SK-N-SH (cell line): ENCODE data around the gene SYNPO2. TPM values are rescaled to one million over a fixed set of nuclear protein-coding genes. Genes with fewer than 3 reads are reported as not detected.
A peak's percentile ranks its signal among the peaks of the same experiment; 100 is the strongest.

Experiments
- CTCF ChIA-PET: fragments of 300-600, 350-600 bp; formaldehyde crosslinking; extraction: SDS; loops from one replicate; lab custom pipeline; 2021; lab: Yijun Ruan, JAX
- POLR2A ChIA-PET: fragments of 350-600 bp; sonication (Branson Sonifier 250); formaldehyde crosslinking; extraction: SDS; loops from one replicate; lab custom pipeline; 2020; ENCODE audit warnings: antibody characterized with exemption, inconsistent platforms; lab: Yijun Ruan, JAX
- DNase-seq: peaks from one replicate; pipeline ENCODE4 v3.0.0; 2012
- H2AFZ ChIP-seq: fragments of 200-600 bp; sonication (generic); 2 replicates; pipeline ENCODE4 v1.8.1; 2016; ENCODE audit warnings: antibody characterized with exemption, mild to moderate bottlenecking, low read depth
- H3F3A ChIP-seq: fragments of 200-600 bp; sonication (generic); replicated peaks from 2 replicates; pipeline ENCODE3; 2016; ENCODE audit warnings: antibody characterized with exemption, mild to moderate bottlenecking; ENCODE audit not compliant: insufficient read depth
- H3K27ac ChIP-seq, 2 experiments: fragments of 200-500 bp in 1 of 2; fragments of 200-600 bp in 1 of 2; sonication (Bioruptor generic) in 1 of 2; sonication (generic), shearing (Covaris generic) in 1 of 2; 2 replicates each; pipeline versions ENCODE4 v1.5.1 to v1.6.1; 2014 to 2016; ENCODE audit warnings: low read depth in 2 of 2, inconsistent platforms in 1 of 2, low read length in 1 of 2, mild to moderate bottlenecking in 1 of 2, mixed read lengths in 1 of 2
- H3K27me3 ChIP-seq: fragments of 200-600 bp; sonication (generic), shearing (Covaris generic); 2 replicates; pipeline ENCODE4 v1.6.1; 2016; ENCODE audit warnings: mixed run types; ENCODE audit not compliant: insufficient read depth
- H3K36me3 ChIP-seq, 2 experiments: fragments of 200-500 bp in 1 of 2; fragments of 200-600 bp in 1 of 2; sonication (Bioruptor generic) in 1 of 2; sonication (generic) in 1 of 2; replicated peaks in 1 of 2; 2 replicates each; pipeline versions ENCODE3 to v1.5.1; 2014 to 2016; ENCODE audit warnings: low read length in 1 of 2, mild to moderate bottlenecking in 1 of 2; ENCODE audit not compliant: insufficient read depth in 2 of 2, control insufficient read depth in 1 of 2
- H3K4me1 ChIP-seq, 2 experiments: fragments of 200-500 bp in 1 of 2; fragments of 200-600 bp in 1 of 2; sonication (Bioruptor generic) in 1 of 2; sonication (generic), shearing (Covaris generic) in 1 of 2; 2 replicates each; pipeline versions ENCODE4 v1.5.1 to v1.6.1; 2014 to 2016; ENCODE audit warnings: low read depth in 1 of 2, low read length in 1 of 2, mixed run types in 1 of 2; ENCODE audit not compliant: insufficient read depth in 2 of 2, control insufficient read depth in 1 of 2
- H3K4me2 ChIP-seq: fragments of 200-600 bp; sonication (generic), shearing (Covaris generic); 2 replicates; pipeline ENCODE4 v1.6.1; 2017; ENCODE audit warnings: mixed run types
- H3K4me3 ChIP-seq, 2 experiments: fragments of 200-500 bp in 1 of 2; fragments of 200-600 bp in 1 of 2; sonication (Bioruptor generic) in 1 of 2; sonication (generic), shearing (Covaris generic) in 1 of 2; 2 replicates each; pipeline versions ENCODE4 v1.5.1 to v1.8.1; 2014 to 2016; ENCODE audit warnings: low read depth in 2 of 2, inconsistent platforms in 1 of 2, low read length in 1 of 2, mild to moderate bottlenecking in 1 of 2, mixed read lengths in 1 of 2, moderate library complexity in 1 of 2
- H3K79me2 ChIP-seq: fragments of 200-600 bp; sonication (generic); 2 replicates; pipeline ENCODE4 v1.8.1; 2017; ENCODE audit warnings: mild to moderate bottlenecking; ENCODE audit not compliant: insufficient read depth
- H3K9ac ChIP-seq: fragments of 200-600 bp; sonication (generic); 2 replicates; pipeline ENCODE4 v1.6.1; 2017; ENCODE audit warnings: mixed run types
- H3K9me2 ChIP-seq: fragments of 200-600 bp; sonication (generic); 2 replicates; pipeline ENCODE4 v1.6.1; 2017; ENCODE audit warnings: mixed run types
- H3K9me3 ChIP-seq: fragments of 200-600 bp; sonication (generic); 2 replicates; pipeline ENCODE4 v1.6.1; 2017; ENCODE audit warnings: mixed run types, mild to moderate bottlenecking, moderate library complexity
- H4K20me1 ChIP-seq: fragments of 200-600 bp; sonication (generic); 2 replicates; pipeline ENCODE4 v1.6.1; 2017; ENCODE audit warnings: mild to moderate bottlenecking, mixed run types; ENCODE audit not compliant: insufficient read depth
- CTCF ChIP-seq: fragments of 200-600 bp; sonication (generic); IDR thresholded peaks from 2 replicates; pipeline ENCODE4 v1.6.1; 2017; ENCODE audit warnings: antibody characterized with exemption, mild to moderate bottlenecking, moderate library complexity
- ELF1 ChIP-seq: IDR thresholded peaks from 2 replicates; pipeline ENCODE4 v1.4.0; 2012
- EZH2phosphoT487 ChIP-seq: fragments of 200-600 bp; sonication (generic); IDR thresholded peaks from 2 replicates; pipeline ENCODE4 v1.6.1; 2017; ENCODE audit warnings: low read depth, mixed run types, mild to moderate bottlenecking, antibody characterized with exemption, moderate library complexity, borderline replicate concordance
- FOSL2 ChIP-seq: IDR thresholded peaks from 2 replicates; pipeline ENCODE4 v1.4.0; 2012; ENCODE audit warnings: low read depth, mild to moderate bottlenecking, moderate library complexity, borderline replicate concordance
- GABPA ChIP-seq: IDR thresholded peaks from 2 replicates; pipeline ENCODE4 v1.4.0; 2012; ENCODE audit warnings: low read depth, mild to moderate bottlenecking
- GATA2 ChIP-seq: sonication (generic); formaldehyde crosslinking; IDR thresholded peaks from 2 replicates; pipeline ENCODE4 v1.5.0; 2020; ENCODE audit warnings: mild to moderate bottlenecking, missing genetic modification reagents
- JUND ChIP-seq: IDR thresholded peaks from 2 replicates; pipeline ENCODE4 v1.4.0; 2012
- MXI1 ChIP-seq: IDR thresholded peaks from 2 replicates; pipeline ENCODE4 v1.6.1; 2012; ENCODE audit warnings: mild to moderate bottlenecking, low read depth, low read length, improper control_type of control experiment
- NFIC ChIP-seq: IDR thresholded peaks from 2 replicates; pipeline ENCODE4 v1.4.0; 2012; ENCODE audit warnings: borderline replicate concordance
- RCOR1 ChIP-seq: fragments of 150-350 bp; IDR thresholded peaks from 2 replicates; pipeline ENCODE4 v1.6.1; 2017; ENCODE audit warnings: antibody characterized with exemption, low read length
- RFX5 ChIP-seq: IDR thresholded peaks from 2 replicates; pipeline ENCODE4 v1.6.1; 2012; ENCODE audit warnings: mild to moderate bottlenecking, improper control_type of control experiment, low read length
- SIN3A ChIP-seq: IDR thresholded peaks from 2 replicates; pipeline ENCODE4 v1.6.1; 2012; ENCODE audit warnings: low read depth, mild to moderate bottlenecking, low read length, moderate library complexity, borderline replicate concordance
- SMC3 ChIP-seq: IDR thresholded peaks from 2 replicates; pipeline ENCODE4 v1.6.1; 2012; ENCODE audit warnings: low read depth, low read length, improper control_type of control experiment
- TAF1 ChIP-seq: IDR thresholded peaks from 2 replicates; pipeline ENCODE4 v1.6.1; 2012; ENCODE audit warnings: low read depth, mild to moderate bottlenecking, low read length, moderate library complexity, borderline replicate concordance
- TCF12 ChIP-seq: IDR thresholded peaks from 2 replicates; pipeline ENCODE4 v1.4.0; 2012
- TEAD4 ChIP-seq: IDR thresholded peaks from 2 replicates; pipeline ENCODE4 v1.4.0; 2012; ENCODE audit warnings: mild to moderate bottlenecking, borderline replicate concordance; ENCODE audit not compliant: insufficient read depth
- USF2 ChIP-seq: fragments of 150-350 bp; IDR thresholded peaks from 2 replicates; pipeline ENCODE4 v1.6.1; 2017; ENCODE audit warnings: antibody characterized with exemption, low read length, low read depth, borderline replicate concordance
- YY1 ChIP-seq: IDR thresholded peaks from 2 replicates; pipeline ENCODE4 v1.4.0; 2012; ENCODE audit warnings: low read depth, mild to moderate bottlenecking
- ZBTB33 ChIP-seq: IDR thresholded peaks from 2 replicates; pipeline ENCODE4 v1.4.0; 2012; ENCODE audit warnings: low read depth, borderline replicate concordance
- WGBS: methylation state at CpG from one replicate; pipeline ENCODE4 v1.1.6; 2017; ENCODE audit warnings: low lambda C conversion rate; 5-methylcytosine and 5-hydroxymethylcytosine counted together
- polyA plus RNA-seq, 3 experiments: library from polyadenylated mRNA; depleted of rRNA; stranded (reverse); fragments of >200 nt; gene quantifications; 2 replicates each; pipeline ENCODE4 v1.2.3, GENCODE V29; 2012
- TF ChIP-seq, protein P1 (sequence below): IDR thresholded peaks from 2 replicates; pipeline ENCODE4; 2012

The SYNPO2 gene
- polyA plus RNA-seq, 1 of the 3 experiments (the other 2 are of a cell fraction): 7.2 TPM

GRCh38 chr4:119105605-119106004 lies 217.0 kb downstream of the SYNPO2 start:
- H3K27me3 ChIP-seq: no peaks in the 10 kb centered on the region
- H3F3A ChIP-seq: peaks cover 12% of the 10 kb centered on the region
- H3K4me3 ChIP-seq: no peak overlapping the region
- no peaks in the 10 kb centered on the region for H3K9me3 ChIP-seq
- H3K4me2 ChIP-seq: no peak overlapping the region
- no peaks in the 10 kb centered on the region for H3K9me2 ChIP-seq
- H3K9ac ChIP-seq: no peak overlapping the region
- DNase-seq: no peak
- CTCF ChIA-PET: no interaction called here
- peaks cover 0 to 44% of the 10 kb centered on the region in 2 experiments; a peak in 3 of 4 replicates for H3K4me1 ChIP-seq
- WGBS: 92% methylated on average over 1 of the region's 1 CpG
- H3K36me3 ChIP-seq: no peaks in the 10 kb centered on the region
- no peaks in the 10 kb centered on the region for H3K79me2 ChIP-seq
- H3K27ac ChIP-seq: peak overlapping the region in 1 of 2 experiments; percentile 28; a peak in 2 of 4 replicates
- H2AFZ ChIP-seq: no peak overlapping the region; the same call in 1 of the 2 replicates
- H4K20me1 ChIP-seq: no peaks in the 10 kb centered on the region
- TF ChIP-seq ELF1 (no peak), YY1 (no peak), SIN3A (no peak), TAF1 (no peak), GATA2 (CRISPR knock-in tag) (no peak), JUND (no peak), FOSL2 (no peak), CTCF (no peak), USF2 (no peak), NFIC (no peak), TEAD4 (no peak), TCF12 (no peak), SMC3 (no peak), ZBTB33 (no peak), RCOR1 (no peak), EZH2phosphoT487 (no peak), MXI1 (no peak), RFX5 (no peak), GABPA (no peak)
- TF ChIP-seq, protein P1, sequence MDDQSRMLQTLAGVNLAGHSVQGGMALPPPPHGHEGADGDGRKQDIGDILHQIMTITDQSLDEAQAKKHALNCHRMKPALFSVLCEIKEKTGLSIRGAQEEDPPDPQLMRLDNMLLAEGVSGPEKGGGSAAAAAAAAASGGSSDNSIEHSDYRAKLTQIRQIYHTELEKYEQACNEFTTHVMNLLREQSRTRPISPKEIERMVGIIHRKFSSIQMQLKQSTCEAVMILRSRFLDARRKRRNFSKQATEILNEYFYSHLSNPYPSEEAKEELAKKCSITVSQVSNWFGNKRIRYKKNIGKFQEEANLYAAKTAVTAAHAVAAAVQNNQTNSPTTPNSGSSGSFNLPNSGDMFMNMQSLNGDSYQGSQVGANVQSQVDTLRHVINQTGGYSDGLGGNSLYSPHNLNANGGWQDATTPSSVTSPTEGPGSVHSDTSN: no peak
- TF ChIP-seq, all 33 proteins: peak for 0
- POLR2A ChIA-PET: no interaction called here
